IMR-90 (cell line): Measurements from ENCODE around the gene PCCA. TPM values are rescaled to one million over a fixed set of nuclear protein-coding genes. Genes with fewer than 3 reads are reported as not detected.
A peak's percentile ranks its signal among the peaks of the same experiment; 100 is the strongest.

Source experiments
- ATAC-seq: fragments of 200-7000 bp; cut with Tn5 transposase; 2 replicates; pipeline ENCODE4 v1.9.1; 2020; ENCODE audit warnings: low read depth, mild to moderate bottlenecking, moderate library complexity
- BruUV-seq: library from RNA; stranded (reverse); fragments of 400-500 nt; replicated peaks from 2 replicates; lab custom pipeline; 2021; lab: Mats Ljungman, UMichigan
- CTCF ChIA-PET: fragments of 300-600 bp; formaldehyde crosslinking; extraction: SDS; loops from one replicate; lab custom pipeline; 2021; ENCODE audit warnings: antibody characterized with exemption; lab: Yijun Ruan, JAX
- POLR2A ChIA-PET: fragments of 300-600 bp; sonication (Branson Sonifier 250); formaldehyde crosslinking; loops from one replicate; lab custom pipeline; 2022; ENCODE audit warnings: antibody characterized with exemption; ENCODE audit not compliant: unreplicated experiment; lab: Charles Lee
- DNase-seq: peaks from one replicate; pipeline ENCODE4 v3.0.0; 2013
- H2AFZ ChIP-seq: replicated peaks from 2 replicates; pipeline ENCODE3; 2013; ENCODE audit warnings: low read length, mild to moderate bottlenecking; ENCODE audit not compliant: poor library complexity
- H2AK5ac ChIP-seq: 2 replicates; pipeline ENCODE4 v1.6.1; 2013; ENCODE audit warnings: low read depth, low read length, inconsistent platforms
- H2AK9ac ChIP-seq: replicated peaks from 2 replicates; pipeline ENCODE3; 2013; ENCODE audit warnings: mild to moderate bottlenecking, low read depth, low read length, moderate library complexity; ENCODE audit not compliant: poor library complexity
- H2BK120ac ChIP-seq: 2 replicates; pipeline ENCODE4 v1.6.1; 2013; ENCODE audit warnings: low read depth, low read length, inconsistent platforms
- H2BK15ac ChIP-seq: 3 replicates; pipeline ENCODE4 v1.6.1; 2013; ENCODE audit warnings: low read depth, low read length, inconsistent platforms
- H2BK20ac ChIP-seq: 2 replicates; pipeline ENCODE4 v1.6.1; 2013; ENCODE audit warnings: low read depth, mild to moderate bottlenecking, inconsistent platforms, low read length, moderate library complexity
- H2BK5ac ChIP-seq: 2 replicates; pipeline ENCODE4 v1.6.1; 2013; ENCODE audit warnings: mild to moderate bottlenecking, low read depth, low read length, inconsistent platforms; ENCODE audit not compliant: poor library complexity, severe bottlenecking
- H3K14ac ChIP-seq: replicated peaks from 2 replicates; pipeline ENCODE4 v1.6.1; 2013; ENCODE audit warnings: low read depth, low read length, inconsistent platforms
- H3K18ac ChIP-seq: 2 replicates; pipeline ENCODE4 v1.6.1; 2013; ENCODE audit warnings: low read depth, low read length, control low read depth
- H3K23ac ChIP-seq: 2 replicates; pipeline ENCODE4 v1.6.1; 2013; ENCODE audit warnings: low read depth, low read length, inconsistent platforms
- H3K27ac ChIP-seq: 2 replicates; pipeline ENCODE4 v1.5.1; 2013; ENCODE audit warnings: mild to moderate bottlenecking, control low read depth, low read length; ENCODE audit not compliant: insufficient read depth
- H3K27me3 ChIP-seq: 2 replicates; pipeline ENCODE4 v1.6.1; 2013; ENCODE audit warnings: low read length; ENCODE audit not compliant: control insufficient read depth, insufficient read depth
- H3K36me3 ChIP-seq: 2 replicates; pipeline ENCODE4 v1.6.1; 2013; ENCODE audit warnings: low read length, mixed read lengths; ENCODE audit not compliant: control insufficient read depth, insufficient read depth
- H3K4ac ChIP-seq: 2 replicates; pipeline ENCODE4 v1.6.1; 2013; ENCODE audit warnings: low read depth, low read length, inconsistent platforms
- H3K4me1 ChIP-seq: 2 replicates; pipeline ENCODE4 v1.6.1; 2013; ENCODE audit warnings: low read length, mixed read lengths; ENCODE audit not compliant: control insufficient read depth, insufficient read depth
- H3K4me2 ChIP-seq: 2 replicates; pipeline ENCODE4 v1.6.1; 2013; ENCODE audit warnings: low read depth, mild to moderate bottlenecking, control low read depth, low read length, moderate library complexity
- H3K4me3 ChIP-seq: 2 replicates; pipeline ENCODE4 v1.5.1; 2013; ENCODE audit warnings: low read depth, mild to moderate bottlenecking, control low read depth, low read length, moderate library complexity; ENCODE audit not compliant: insufficient read depth
- H3K56ac ChIP-seq: 2 replicates; pipeline ENCODE4 v1.6.1; 2013; ENCODE audit warnings: low read length, inconsistent platforms; ENCODE audit not compliant: insufficient read depth; ENCODE audit errors: extremely low read depth
- H3K79me1 ChIP-seq, 2 experiments: 2 replicates each; pipeline ENCODE4 v1.6.1; 2013; ENCODE audit warnings: low read length in 2 of 2, inconsistent platforms in 1 of 2, low read depth in 1 of 2
- H3K9ac ChIP-seq: 2 replicates; pipeline ENCODE4 v1.6.1; 2013; ENCODE audit warnings: low read depth, low read length, control low read depth
- H3K9me1 ChIP-seq: 2 replicates; pipeline ENCODE4 v1.6.1; 2013; ENCODE audit warnings: low read length, inconsistent platforms; ENCODE audit not compliant: insufficient read depth
- H3K9me3 ChIP-seq: 2 replicates; pipeline ENCODE4 v1.6.1; 2013; ENCODE audit warnings: low read length; ENCODE audit not compliant: control insufficient read depth, insufficient read depth
- H4K20me1 ChIP-seq: 2 replicates; pipeline ENCODE4 v1.6.1; 2013; ENCODE audit warnings: low read length, inconsistent platforms; ENCODE audit not compliant: insufficient read depth
- H4K5ac ChIP-seq: 2 replicates; pipeline ENCODE4 v1.6.1; 2013; ENCODE audit warnings: mild to moderate bottlenecking, low read depth, low read length, control low read depth
- H4K8ac ChIP-seq, 2 experiments: 2 replicates each; pipeline ENCODE4 v1.6.1; 2013; ENCODE audit warnings: low read depth in 2 of 2, low read length in 2 of 2, control low read depth in 1 of 2, inconsistent platforms in 1 of 2
- H4K91ac ChIP-seq: 2 replicates; pipeline ENCODE4 v1.6.1; 2013; ENCODE audit warnings: low read depth, low read length, inconsistent platforms; ENCODE audit not compliant: insufficient read depth
- BHLHE40 ChIP-seq: fragments of 150-350 bp; IDR thresholded peaks from 2 replicates; pipeline ENCODE4 v1.6.1; 2016; ENCODE audit warnings: mild to moderate bottlenecking, low read depth, low read length
- CEBPB ChIP-seq: IDR thresholded peaks from 2 replicates; pipeline ENCODE4 v1.6.1; 2012; ENCODE audit warnings: low read depth, low read length, improper control_type of control experiment
- CHD1 ChIP-seq: IDR thresholded peaks from 2 replicates; pipeline ENCODE4 v1.6.1; 2012; ENCODE audit warnings: low read depth, low read length, improper control_type of control experiment
- FOS ChIP-seq: fragments of 150-350 bp; IDR thresholded peaks from 2 replicates; pipeline ENCODE4 v1.6.1; 2016; ENCODE audit warnings: low read depth, low read length
- MAFK ChIP-seq: IDR thresholded peaks from 2 replicates; pipeline ENCODE4 v1.6.1; 2012; ENCODE audit warnings: low read depth, low read length, improper control_type of control experiment
- MAZ ChIP-seq: IDR thresholded peaks from 2 replicates; pipeline ENCODE4 v1.6.1; 2012; ENCODE audit warnings: low read depth, mild to moderate bottlenecking, low read length, improper control_type of control experiment, moderate library complexity, borderline replicate concordance
- MXI1 ChIP-seq: IDR thresholded peaks from 2 replicates; pipeline ENCODE4 v1.6.1; 2012; ENCODE audit warnings: low read depth, mild to moderate bottlenecking, low read length, moderate library complexity, borderline replicate concordance
- NFE2L2 ChIP-seq: fragments of 150-350 bp; IDR thresholded peaks from 2 replicates; pipeline ENCODE4 v1.6.1; 2016; ENCODE audit warnings: low read depth, mild to moderate bottlenecking, low read length
- POLR2A ChIP-seq: IDR thresholded peaks from 2 replicates; pipeline ENCODE4 v1.6.1; 2012; ENCODE audit warnings: mild to moderate bottlenecking, low read depth, low read length
- RAD21 ChIP-seq: IDR thresholded peaks from 2 replicates; pipeline ENCODE4 v1.6.1; 2012; ENCODE audit warnings: low read length, improper control_type of control experiment
- RCOR1 ChIP-seq: IDR thresholded peaks from 2 replicates; pipeline ENCODE4 v1.6.1; 2012; ENCODE audit warnings: mild to moderate bottlenecking, low read length, improper control_type of control experiment; ENCODE audit not compliant: insufficient replicate concordance
- RFX5 ChIP-seq: IDR thresholded peaks from 2 replicates; pipeline ENCODE4 v1.8.0; 2012; ENCODE audit warnings: low read depth, mild to moderate bottlenecking, low read length, moderate library complexity
- SMC3 ChIP-seq: fragments of 150-350 bp; IDR thresholded peaks from 2 replicates; pipeline ENCODE4 v1.6.1; 2016; ENCODE audit warnings: low read depth, mild to moderate bottlenecking, antibody characterized with exemption, low read length, moderate library complexity
- WGBS, 2 experiments: methylation state at CpG; one replicate each; pipeline versions ENCODE4 v1.1.5 to v1.1.7; 2013; ENCODE audit warnings: missing lambda C conversion rate in 2 of 2; ENCODE audit not compliant: insufficient read length in 1 of 2; ENCODE audit errors: extremely low coverage in 2 of 2; 5-methylcytosine and 5-hydroxymethylcytosine counted together
- dilution Hi-C: fragments of 300-500 bp; cut with HindIII; formaldehyde crosslinking; loops from one replicate; pipeline ENCODE4 v1.14.3; 2018; ENCODE audit warnings: low sequenced_read_pairs; ENCODE audit not compliant: unreplicated experiment
- in situ Hi-C: fragments of 300-500 bp; cut with MboI; formaldehyde crosslinking; loops from 3 replicates; pipeline ENCODE4 v1.14.3; 2019; ENCODE audit warnings: low sequenced_read_pairs, inconsistent platforms, mixed read lengths
- intact Hi-C: fragments of 100-400 bp; cut with micrococcal nuclease; formaldehyde crosslinking; loops from 2 replicates; pipeline ENCODE4 v1.10.0; 2022
- polyA plus RNA-seq, 3 experiments: library from polyadenylated mRNA; depleted of rRNA; stranded (reverse); fragments of >200 nt; gene quantifications; 2 replicates each; pipeline ENCODE4 v1.2.3, GENCODE V29; 2012; ENCODE audit warnings: low replicate concordance in 1 of 3
- total RNA-seq: library from RNA; depleted of rRNA; stranded (reverse); fragments of >200 nt; gene quantifications from 2 replicates; pipeline ENCODE4 v1.2.3, GENCODE V29; 2012
- TF ChIP-seq, protein P1 (sequence below): conservative IDR thresholded peaks from 2 replicates; pipeline ENCODE4 v1.5.1; 2012; ENCODE audit warnings: mild to moderate bottlenecking, low read depth, low read length, improper control_type of control experiment
- TF ChIP-seq, protein P2 (sequence below): fragments of 150-350 bp; IDR thresholded peaks from 2 replicates; pipeline ENCODE4 v1.6.1; 2017; ENCODE audit warnings: mild to moderate bottlenecking, antibody characterized with exemption, low read length, low read depth
- TF ChIP-seq, protein P3 (sequence below): fragments of 150-350 bp; IDR thresholded peaks from 2 replicates; pipeline ENCODE4 v1.6.1; 2016; ENCODE audit warnings: low read depth, mild to moderate bottlenecking, low read length, moderate library complexity, borderline replicate concordance

Gene PCCA
- total and polyA plus RNA-seq, 2 of the 4 experiments (the other 2 are of a cell fraction) = 7.6 to 24.0 TPM

DNA sequence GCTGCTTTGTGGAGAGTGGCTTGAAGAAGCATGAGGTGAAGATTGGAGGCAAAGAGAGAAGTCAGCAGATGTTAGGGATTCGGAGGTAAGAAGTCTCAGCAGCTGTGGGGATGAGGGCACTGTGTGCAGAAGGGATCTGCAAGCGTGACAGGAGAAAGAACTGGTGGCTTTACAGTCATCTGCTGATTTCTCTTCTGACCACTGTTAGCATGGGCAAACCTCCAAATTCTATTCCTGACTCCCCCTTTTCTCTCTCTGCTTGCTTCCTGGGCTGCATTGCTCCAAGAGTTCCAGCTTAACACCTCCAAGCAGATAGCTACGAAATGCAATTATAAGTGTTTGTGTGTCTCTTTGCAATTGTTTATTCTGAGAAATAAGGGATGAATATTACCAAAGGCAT is 340.1 kb downstream of the PCCA start:
- POLR2A ChIA-PET = no interaction called here
- H3K4ac ChIP-seq = no peak overlapping the region
- H2BK120ac ChIP-seq = no peak overlapping the region
- in situ Hi-C loops (no loop called here), dilution Hi-C loops (no loop called here), intact Hi-C loops (no loop called here)
- H4K5ac ChIP-seq = no peak overlapping the region
- H2BK15ac ChIP-seq = no peak overlapping the region
- peaks cover 3% of the 10 kb centered on the region; the same call in 1 of the 2 replicates for H3K36me3 ChIP-seq
- no TSS peak for BruUV-seq
- no peak for TF ChIP-seq MAZ
- TF ChIP-seq RCOR1 = no peak
- TF ChIP-seq RFX5 = no peak
- TF ChIP-seq BHLHE40 = no peak
- no peak for TF ChIP-seq CHD1
- no peak for TF ChIP-seq POLR2A
- TF ChIP-seq FOS = no peak
- no peak for TF ChIP-seq RAD21
- no peak for TF ChIP-seq MXI1
- TF ChIP-seq CEBPB = no peak
- TF ChIP-seq, protein P1, sequence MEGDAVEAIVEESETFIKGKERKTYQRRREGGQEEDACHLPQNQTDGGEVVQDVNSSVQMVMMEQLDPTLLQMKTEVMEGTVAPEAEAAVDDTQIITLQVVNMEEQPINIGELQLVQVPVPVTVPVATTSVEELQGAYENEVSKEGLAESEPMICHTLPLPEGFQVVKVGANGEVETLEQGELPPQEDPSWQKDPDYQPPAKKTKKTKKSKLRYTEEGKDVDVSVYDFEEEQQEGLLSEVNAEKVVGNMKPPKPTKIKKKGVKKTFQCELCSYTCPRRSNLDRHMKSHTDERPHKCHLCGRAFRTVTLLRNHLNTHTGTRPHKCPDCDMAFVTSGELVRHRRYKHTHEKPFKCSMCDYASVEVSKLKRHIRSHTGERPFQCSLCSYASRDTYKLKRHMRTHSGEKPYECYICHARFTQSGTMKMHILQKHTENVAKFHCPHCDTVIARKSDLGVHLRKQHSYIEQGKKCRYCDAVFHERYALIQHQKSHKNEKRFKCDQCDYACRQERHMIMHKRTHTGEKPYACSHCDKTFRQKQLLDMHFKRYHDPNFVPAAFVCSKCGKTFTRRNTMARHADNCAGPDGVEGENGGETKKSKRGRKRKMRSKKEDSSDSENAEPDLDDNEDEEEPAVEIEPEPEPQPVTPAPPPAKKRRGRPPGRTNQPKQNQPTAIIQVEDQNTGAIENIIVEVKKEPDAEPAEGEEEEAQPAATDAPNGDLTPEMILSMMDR = no peak
- no peak for TF ChIP-seq NFE2L2
- no peak for TF ChIP-seq MAFK
- no peak for TF ChIP-seq SMC3
- TF ChIP-seq, protein P2, sequence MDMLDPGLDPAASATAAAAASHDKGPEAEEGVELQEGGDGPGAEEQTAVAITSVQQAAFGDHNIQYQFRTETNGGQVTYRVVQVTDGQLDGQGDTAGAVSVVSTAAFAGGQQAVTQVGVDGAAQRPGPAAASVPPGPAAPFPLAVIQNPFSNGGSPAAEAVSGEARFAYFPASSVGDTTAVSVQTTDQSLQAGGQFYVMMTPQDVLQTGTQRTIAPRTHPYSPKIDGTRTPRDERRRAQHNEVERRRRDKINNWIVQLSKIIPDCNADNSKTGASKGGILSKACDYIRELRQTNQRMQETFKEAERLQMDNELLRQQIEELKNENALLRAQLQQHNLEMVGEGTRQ = no peak
- TF ChIP-seq, protein P3, sequence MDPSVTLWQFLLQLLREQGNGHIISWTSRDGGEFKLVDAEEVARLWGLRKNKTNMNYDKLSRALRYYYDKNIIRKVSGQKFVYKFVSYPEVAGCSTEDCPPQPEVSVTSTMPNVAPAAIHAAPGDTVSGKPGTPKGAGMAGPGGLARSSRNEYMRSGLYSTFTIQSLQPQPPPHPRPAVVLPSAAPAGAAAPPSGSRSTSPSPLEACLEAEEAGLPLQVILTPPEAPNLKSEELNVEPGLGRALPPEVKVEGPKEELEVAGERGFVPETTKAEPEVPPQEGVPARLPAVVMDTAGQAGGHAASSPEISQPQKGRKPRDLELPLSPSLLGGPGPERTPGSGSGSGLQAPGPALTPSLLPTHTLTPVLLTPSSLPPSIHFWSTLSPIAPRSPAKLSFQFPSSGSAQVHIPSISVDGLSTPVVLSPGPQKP = no peak
- H3K9me3 ChIP-seq = no peaks in the 10 kb centered on the region
- H3K4me2 ChIP-seq = no peak overlapping the region
- no peak overlapping the region for H4K8ac ChIP-seq
- H3K9me1 ChIP-seq = peaks cover 5% of the 10 kb centered on the region; the same call in 1 of the 2 replicates
- no peak overlapping the region for H2AK9ac ChIP-seq
- no peak overlapping the region for H2AK5ac ChIP-seq
- H3K56ac ChIP-seq = no peak overlapping the region
- no peak overlapping the region for H2BK5ac ChIP-seq
- no peak overlapping the region for H3K4me3 ChIP-seq
- no peak overlapping the region for H3K18ac ChIP-seq
- no peak for ATAC-seq
- H2BK20ac ChIP-seq = no peak overlapping the region
- CTCF ChIA-PET = no interaction called here
- peaks cover 5% of the 10 kb centered on the region for H3K4me1 ChIP-seq
- DNase-seq = peak; percentile 13
- no peak overlapping the region for H3K23ac ChIP-seq
- no peak overlapping the region for H2AFZ ChIP-seq
- no peaks in the 10 kb centered on the region for H4K20me1 ChIP-seq
- no peak overlapping the region for H3K27ac ChIP-seq
- H3K27me3 ChIP-seq = no peaks in the 10 kb centered on the region
- no peak overlapping the region for H4K91ac ChIP-seq
- no CpG with 5 or more reads among the region's 3 CpGs for WGBS, 2 experiments
- no peak overlapping the region for H3K14ac ChIP-seq
- 0 out of 4 replicates have a peak, but pooled peaks cover 0 to 2% of the 10 kb centered on the region in 2 experiments for H3K79me1 ChIP-seq
- H3K9ac ChIP-seq = no peak overlapping the region
